GM10266 (cell line): Measurements from ENCODE around the gene CBR1.

Experiments used
- DNase-seq: peaks from one replicate; pipeline ENCODE4 v3.0.0; 2012; ENCODE audit errors: extremely low spot score
- CTCF ChIP-seq: IDR thresholded peaks from 2 replicates; pipeline ENCODE4 v1.5.1; 2012; ENCODE audit warnings: mild to moderate bottlenecking, low read depth; ENCODE audit not compliant: control insufficient read depth, insufficient read depth; ENCODE audit errors: missing control alignments

The CBR1 gene

GRCh38 chr21:36038701-36039497 lies 30.9 kb upstream of the CBR1 start:
- TF ChIP-seq CTCF, result no peak
- DNase-seq, result no peak

GRCh38 chr21:36039861-36040260 lies 30.0 kb upstream of the CBR1 start:
- no peak for TF ChIP-seq CTCF

GRCh38 chr21:36040389-36040788 lies 29.4 kb upstream of the CBR1 start:
- TF ChIP-seq CTCF, result no peak
- no peak for DNase-seq

More at GRCh38 chr21:36039861-36040260, 30.0 kb upstream of the CBR1 start:
- no peak for DNase-seq

GRCh38 chr21:36041910-36042309 lies 27.9 kb upstream of the CBR1 start:
- no peak for DNase-seq
- TF ChIP-seq CTCF, result no peak

GRCh38 chr21:36044056-36044455 lies 25.8 kb upstream of the CBR1 start:
- no peak for DNase-seq
- TF ChIP-seq CTCF, result no peak

GRCh38 chr21:36045993-36046392 lies 23.8 kb upstream of the CBR1 start:
- no peak for TF ChIP-seq CTCF
- no peak for DNase-seq

GRCh38 chr21:36047139-36047538 lies 22.7 kb upstream of the CBR1 start:
- DNase-seq, result no peak
- TF ChIP-seq CTCF, result no peak
